ENCODE measurements around the gene AHRR.
"Not testable (repeated sequence)": the region's sequence is repeated elsewhere in the genome, so short reads cannot be mapped to it uniquely, and the experiment has no call there.

Gene AHRR

DNA sequence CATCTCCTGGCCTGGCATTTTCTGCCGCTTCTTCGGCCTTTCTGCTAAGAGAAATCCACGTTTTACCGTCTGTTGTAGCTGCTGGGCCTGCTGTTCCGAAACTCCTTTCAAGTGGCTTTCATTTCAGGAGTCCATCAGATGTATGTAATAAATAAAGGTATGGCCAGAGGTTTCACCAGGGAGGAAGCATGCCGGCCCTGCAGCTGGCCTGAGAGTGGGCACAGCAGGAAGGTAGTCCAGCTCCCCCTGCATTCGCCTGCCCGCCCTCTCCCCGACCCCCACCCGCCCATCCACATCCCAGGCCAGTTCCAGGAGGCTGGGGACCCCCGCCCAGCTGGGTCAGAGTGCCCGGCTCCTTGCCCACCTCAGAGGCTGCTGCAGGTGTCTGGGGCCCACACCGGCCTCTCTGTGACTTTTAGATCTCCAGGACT lies 75.0 kb downstream of the AHRR start:
- DNase-seq (ENCODE audit: low read depth), result no peak

DNA sequence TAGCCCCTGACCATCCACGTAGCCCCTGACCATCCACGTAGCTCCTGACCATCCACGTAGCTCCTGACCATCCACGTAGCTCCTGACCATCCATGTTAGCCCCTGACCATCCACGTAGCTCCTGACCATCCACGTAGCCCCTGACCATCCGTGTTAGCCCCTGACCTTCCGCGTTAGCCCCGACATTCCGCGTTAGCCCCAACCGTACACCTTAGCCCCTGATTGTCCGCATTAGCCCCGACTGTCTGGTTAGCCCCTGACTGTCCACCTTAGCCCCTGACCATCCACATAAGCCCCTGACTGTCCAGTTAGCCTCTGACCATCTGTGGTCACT lies 76.6 kb downstream of the AHRR start:
- not testable (repeated sequence) for DNase-seq (ENCODE audit: low read depth)

DNA sequence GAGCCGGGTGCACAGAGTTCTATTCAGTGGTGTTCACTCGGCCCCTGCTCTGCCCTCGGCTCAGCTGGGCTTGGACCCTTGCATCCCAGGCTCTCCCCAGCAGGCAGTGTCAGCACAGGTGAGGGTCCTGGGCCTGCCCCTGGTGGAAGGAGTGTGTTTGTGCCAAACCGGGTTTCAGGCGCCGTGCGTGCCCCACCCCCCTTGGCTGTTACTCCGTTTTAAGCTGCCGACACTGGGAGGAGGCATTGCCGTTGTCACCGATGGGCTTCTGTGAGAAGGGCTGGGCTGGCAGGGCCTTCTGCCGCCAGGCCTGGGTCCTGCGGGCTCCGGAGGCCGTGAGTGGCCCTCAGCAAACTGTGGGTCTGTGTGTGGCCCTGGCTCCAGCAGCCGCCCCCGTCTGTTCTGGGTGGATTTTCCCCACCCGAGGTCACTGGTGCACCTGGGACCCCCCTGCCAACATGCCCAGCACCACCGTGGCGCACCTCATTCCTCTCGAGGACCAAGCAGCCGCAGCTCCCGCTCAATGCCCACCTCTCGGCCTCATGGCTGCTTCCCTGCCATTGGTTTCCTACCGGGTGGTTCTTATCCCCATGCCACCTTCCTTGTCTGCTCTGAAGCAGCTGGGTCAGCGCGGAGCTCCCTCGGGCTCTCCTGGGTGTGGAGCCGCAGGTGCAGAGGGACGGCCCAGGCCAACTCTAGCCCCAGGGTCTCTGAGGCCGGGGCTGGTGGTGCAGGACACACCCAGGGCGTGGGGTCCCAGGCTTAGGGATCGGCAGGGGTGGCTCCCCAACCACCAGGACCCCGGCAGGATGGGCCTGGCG lies 77.2 kb downstream of the AHRR start:
- DNase-seq (ENCODE audit: low read depth), result no peak

DNA sequence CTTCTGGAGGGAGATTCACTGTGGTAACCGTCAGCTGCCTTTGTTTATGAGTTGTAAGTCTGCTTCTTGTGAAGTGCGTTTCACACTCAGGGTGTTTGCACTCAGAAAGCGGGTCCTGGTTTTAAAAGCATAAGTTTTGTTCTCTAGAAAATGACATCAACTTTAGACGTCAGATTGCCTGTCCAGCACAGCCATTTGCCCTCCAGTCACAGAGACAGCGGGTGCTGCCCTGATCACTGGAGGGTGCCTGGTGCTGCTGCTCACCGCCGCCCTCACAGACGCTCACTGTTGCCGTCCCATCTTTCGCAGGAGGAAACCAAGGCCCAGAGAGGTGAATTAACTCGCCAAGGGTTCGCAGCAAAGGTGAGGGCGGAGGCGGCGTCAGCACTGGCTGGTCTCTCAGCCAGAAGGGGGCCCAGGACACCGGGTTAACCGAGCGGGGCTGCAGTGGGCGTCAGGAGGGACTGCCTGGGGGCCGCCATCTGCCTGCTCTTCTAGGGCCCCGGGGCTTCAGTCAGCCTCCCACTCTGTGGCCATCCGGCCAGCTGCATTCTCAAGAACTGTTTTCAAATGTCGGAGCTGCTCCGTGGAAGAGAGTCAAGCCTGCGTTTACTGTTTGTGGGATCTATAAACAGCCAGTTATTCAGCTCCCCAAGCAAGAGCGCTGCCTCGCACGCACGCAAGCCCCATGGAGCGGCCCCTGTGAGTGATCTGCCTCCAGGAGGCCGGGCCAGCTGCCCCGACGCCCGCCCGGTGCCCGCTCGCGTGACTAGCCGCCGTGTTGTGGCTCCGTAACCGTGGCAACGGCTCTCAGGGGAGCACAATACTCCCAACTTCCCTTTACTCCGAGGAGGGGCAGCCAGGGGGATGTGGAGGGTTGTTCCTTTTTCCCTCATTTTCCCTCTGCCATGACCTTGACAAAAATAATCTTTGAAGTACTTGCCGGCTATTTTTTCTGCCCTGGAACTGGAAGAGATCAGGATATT lies 78.1 kb downstream of the AHRR start:
- DNase-seq (ENCODE audit: low read depth), result no peak

DNA sequence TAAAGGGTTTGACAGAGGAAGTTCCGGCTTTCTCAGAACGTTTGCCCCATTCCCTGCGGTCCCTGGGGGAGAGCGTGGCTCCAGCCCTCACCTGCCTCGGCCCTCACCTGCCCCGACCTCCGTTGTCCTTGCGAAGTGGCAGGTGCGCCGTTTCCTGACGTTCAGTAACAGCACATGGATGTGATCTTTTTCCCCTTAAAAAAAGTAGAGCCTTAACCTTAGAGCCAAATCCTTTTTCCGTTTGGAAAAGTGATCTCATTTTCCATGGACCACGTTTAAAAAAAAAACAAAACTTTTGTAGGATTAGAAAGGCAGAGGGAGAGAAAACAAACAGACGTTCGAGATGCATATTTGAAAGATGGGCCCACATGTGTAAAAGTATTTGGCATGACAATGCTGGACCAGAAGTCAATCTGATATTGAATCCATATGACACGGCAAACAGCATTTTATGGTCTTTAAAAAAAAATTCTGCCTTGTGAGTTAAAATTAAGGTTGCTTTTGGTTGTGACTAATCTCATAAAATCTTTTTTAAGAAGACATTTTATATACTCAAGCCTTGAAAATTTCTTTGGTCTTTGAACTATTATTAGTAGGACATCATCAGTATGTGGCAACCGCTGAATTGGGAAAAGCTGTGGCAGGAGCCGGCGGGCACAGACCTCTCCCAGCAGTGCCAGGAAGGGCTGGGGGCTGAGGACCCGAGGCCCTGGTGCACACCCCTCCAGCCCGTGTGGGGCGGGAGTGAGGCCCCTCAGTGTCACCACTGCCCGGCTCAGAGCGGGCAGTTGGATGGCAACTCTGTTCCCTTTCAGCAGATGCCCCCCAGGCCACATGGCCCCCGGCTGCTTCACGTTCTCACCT lies 79.0 kb downstream of the AHRR start:
- no peak for DNase-seq (ENCODE audit: low read depth)

DNA sequence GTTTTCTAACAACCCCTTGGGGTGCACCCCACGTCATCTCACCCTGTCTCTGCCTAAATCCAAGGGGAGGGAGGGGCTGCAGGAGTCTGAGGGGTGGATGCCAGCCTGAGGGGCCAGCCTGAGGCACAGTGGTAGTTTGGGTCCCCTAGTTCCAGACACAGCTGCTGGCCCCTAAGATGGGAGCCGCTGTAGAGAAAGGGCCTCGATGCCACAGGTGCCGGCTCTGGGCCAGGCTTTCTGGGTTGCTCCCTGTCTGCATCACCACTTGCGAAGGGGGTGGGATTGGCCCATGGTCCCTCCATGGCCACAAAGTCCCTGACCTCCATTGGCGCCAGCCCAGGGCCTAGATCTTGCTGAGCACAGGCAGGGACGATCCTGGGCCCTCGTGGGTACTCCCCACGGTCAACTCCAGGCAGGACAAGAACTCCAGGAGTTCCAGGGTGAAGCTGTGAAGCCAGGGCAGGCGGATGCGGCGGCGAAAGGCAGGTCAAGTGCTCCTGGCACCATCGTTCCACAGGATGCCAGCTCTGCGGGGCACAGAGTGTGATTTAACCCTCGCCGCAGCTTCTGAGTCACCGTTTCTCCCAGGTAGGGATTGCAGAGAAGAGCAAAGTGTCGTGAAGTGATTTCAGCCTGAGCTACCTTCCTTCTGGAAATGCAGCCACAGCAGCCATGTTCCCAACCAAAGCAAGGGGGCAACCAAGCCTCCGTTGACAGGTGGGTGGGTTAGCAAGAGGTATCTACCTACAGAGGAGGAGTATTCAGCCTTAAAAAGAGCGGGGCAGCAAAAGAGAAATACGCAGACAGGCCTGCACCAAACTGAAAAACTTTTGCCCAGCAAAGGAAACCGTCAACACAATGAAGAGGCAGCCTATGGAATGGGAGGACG lies 79.9 kb downstream of the AHRR start:
- no peak for DNase-seq (ENCODE audit: low read depth)

DNA sequence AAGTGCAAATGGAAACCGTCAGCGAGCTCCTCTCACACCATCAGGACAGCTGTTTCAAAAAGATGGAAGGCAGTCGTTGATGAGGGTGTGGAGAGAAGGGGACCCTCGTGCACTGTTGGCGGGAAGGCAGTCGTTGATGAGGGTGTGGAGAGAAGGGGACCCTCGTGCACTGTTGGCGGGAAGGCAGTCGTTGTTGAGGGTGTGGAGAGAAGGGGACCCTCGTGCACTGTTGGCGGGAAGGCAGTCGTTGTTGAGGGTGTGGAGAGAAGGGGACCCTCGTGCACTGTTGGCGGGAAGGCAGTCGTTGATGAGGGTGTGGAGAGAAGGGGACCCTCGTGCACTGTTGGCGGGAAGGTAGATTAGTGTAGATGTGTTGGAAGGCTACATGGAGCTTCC lies 80.7 kb downstream of the AHRR start:
- not testable (repeated sequence) for DNase-seq (ENCODE audit: low read depth)

DNA sequence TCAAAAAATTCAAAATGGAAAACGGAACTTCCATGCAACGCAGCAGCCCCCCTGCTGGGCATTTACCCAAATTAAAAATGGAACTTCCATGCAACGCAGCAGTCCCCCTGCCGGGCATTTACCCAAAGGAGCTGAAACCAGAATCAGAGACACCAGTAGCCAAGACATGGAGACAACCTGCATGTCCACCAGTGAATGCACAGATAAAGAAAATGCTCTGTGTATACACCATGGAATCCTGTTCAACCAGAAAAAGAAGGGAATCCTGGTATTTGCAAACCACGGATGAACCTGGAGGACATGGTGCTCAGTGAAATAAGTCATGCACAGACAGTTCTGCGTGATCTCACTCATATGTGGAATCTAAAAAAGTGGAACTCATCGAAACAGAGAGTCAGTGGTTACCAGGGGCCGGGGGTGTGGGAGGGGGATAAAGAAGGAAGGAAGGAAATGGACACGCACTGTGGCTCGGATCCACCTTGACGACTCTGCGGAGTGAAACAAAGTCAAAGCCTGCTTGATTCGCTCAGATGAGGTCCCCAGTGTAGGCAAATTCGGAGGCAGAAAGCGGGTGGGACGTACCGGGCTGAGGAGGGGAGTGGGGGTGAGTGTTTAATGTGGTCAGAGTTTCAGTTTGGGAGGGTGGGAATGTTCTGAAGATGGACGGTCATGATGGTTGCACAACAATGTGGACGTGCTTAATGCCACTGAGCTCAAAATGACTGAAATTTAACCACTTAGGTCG lies 81.3 kb downstream of the AHRR start:
- DNase-seq (ENCODE audit: low read depth), result no peak

DNA sequence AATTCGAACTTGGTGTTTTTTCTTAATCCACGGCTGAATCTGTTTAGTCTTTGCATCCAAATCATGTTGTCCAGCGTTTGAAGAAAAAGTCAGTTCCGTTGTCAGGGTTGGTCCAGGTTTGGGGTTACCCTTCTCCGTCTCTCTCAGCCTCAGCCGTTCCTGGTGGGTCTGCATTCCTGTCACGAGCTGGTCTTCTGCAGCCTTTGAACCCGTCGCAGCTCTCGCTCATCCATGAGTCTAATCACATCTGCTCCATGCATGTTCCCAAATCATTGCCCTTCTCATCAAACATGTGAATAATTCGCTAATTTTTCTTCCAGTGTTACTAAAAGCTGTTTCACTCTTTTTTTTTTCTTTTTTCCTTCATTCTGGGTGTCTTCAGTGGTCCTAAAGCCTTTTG lies 82.5 kb downstream of the AHRR start:
- DNase-seq (ENCODE audit: low read depth), result no peak

DNA sequence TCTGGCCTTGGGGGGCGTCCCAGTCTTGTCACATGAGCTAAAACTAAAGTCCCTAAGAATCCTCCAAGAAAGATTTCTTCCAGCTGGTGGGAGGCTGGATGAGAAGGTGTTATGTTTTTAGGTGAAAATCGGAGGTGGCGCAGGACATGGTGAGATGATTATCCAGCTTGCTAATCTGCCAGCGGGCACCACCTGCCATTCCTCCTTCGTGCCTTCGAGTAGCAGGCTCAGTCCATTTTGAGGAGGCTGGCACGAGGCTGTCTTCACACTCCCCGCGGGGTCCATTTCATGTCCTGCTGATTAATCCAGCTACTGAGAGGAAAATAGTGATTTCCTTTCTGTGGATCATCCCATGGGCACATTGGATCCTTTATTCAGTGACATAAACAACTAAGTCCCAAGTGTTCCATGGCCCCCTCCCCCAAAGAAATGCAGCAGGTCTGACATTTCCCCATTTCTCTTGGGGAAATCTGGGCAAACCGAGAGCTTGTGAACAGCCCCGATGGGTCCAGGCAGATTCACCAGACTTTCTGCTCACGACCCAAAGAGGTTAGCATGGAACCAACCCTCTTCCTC lies 83.2 kb downstream of the AHRR start:
- no peak for DNase-seq (ENCODE audit: low read depth)

DNA sequence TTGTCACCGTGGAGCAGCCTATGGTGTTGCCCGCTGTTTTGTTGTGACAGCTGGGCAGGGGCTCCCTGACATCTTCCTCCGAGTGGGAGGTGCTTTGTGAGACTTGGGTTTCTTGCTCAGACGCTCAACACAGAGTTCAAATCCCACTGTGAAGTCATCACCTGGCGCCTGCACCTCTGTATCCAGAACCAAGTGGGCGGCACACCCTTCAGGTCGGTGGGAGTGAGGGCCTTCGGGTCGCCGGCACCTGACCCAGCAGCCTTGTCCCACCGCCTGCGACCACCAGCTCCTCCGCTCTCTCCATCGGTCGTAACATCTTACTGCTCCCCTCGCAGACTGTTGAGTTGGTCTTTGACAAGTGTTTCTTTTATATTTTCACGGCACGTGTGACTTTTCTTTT lies 83.9 kb downstream of the AHRR start:
- no peak for DNase-seq (ENCODE audit: low read depth)

DNA sequence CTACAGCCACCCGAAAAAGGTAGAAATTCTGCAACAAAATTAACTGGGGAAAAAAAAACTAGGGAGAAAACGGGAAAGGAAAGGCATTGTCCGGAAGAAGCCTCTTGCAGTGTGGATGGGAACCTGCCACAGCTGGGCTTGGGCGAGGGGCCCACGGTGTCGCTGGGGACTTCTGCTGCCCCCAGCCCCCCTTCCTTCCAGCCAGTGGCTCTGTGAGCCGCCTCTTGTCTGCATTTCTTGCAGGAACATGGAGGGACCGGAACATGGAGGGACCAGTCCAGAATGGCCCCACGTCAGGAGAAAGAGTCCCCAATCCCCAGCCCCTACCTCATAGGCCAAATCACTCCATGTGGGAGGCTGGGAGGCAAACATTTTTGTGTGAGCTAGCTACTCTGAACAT lies 84.5 kb downstream of the AHRR start:
- no peak for DNase-seq (ENCODE audit: low read depth)

DNA sequence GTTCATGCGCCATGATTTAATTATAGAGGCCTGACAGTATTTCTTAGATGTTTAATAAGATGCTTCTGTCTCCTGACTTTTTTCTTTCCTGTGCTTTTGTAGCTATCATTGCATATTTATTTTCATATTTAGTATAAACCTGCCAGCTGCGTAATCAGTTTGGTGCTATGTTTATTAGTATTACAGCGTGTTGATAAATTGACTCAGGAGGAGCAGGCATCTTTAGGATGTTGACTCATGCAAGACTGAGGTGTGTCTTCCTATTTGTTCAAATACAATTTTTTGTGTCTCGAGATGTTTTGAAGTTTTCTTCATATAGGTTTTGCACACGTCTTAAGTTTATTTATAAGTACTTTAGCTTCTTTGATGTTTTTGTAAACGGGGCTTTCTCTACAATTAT lies 85.5 kb downstream of the AHRR start:
- no peak for DNase-seq (ENCODE audit: low read depth)

DNA sequence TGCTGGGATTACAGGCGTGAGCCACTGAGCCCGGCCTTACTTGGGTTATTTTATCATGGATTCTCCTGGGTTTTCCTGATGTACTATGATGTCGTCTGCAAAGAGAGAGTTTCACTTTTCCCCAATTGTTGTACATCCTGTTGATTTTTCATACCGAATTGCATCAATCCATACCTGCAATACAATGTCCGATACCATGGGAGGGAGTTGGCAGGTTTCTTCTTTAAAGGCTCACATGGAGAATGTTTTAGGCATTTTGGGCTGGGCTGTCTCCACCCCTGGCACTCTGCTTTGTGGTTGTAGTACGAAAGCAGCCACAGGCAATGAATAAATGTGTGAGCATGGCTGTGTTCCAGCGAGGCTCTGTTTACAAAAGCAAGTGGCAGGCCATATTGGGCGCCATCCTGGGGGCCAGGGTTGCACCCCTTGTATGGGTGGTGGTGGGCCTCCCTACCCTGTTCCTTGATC lies 86.3 kb downstream of the AHRR start:
- DNase-seq (ENCODE audit: low read depth), result no peak

DNA sequence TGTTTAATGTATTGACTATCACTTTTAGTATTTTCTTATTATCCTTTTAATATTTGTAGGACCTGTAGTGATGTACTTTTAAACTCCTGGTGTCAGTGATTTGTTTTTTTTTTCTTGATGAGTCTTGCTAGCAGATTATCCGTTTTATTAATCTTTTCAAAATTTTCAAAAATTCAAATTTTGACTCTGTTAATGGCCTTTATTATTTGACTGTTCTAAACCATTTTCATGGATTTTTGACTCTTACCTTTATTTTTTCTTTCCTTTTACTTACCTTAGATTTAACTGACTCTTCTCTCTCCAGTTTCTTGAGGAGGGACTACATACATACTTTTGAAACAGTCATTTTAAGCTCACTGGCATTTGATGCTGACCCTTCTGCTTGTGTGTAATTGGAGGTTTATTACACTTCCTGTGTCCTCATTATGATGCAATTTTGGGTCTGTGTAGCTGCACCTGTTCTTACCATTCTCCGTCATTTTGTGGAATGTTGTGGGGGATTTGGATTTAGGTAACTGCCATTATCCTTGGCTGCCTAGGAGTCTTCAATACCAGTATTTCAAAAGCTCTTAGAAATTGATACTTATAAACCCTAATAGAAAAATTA lies 89.5 kb downstream of the AHRR start:
- no peak for DNase-seq (ENCODE audit: low read depth)

DNA sequence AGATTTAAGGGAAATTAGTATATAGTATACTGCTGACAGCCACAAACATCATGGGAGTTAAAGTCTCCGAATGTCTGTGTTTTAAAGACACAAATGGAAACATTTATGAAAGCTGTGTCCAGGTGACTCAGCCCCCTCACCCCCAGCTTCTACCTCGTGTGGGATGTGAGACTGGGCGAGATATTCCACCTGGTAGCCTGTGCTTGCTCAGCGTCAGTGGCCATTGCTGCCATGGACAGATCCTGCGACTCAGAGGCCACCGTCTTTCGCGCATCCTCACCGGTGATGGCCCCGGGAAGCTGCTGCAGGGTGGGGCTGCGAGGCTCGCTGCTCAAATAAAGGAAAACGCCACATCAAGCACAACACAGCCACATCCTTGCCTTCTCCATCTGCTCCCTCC lies 90.2 kb downstream of the AHRR start:
- DNase-seq (ENCODE audit: low read depth), result no peak

DNA sequence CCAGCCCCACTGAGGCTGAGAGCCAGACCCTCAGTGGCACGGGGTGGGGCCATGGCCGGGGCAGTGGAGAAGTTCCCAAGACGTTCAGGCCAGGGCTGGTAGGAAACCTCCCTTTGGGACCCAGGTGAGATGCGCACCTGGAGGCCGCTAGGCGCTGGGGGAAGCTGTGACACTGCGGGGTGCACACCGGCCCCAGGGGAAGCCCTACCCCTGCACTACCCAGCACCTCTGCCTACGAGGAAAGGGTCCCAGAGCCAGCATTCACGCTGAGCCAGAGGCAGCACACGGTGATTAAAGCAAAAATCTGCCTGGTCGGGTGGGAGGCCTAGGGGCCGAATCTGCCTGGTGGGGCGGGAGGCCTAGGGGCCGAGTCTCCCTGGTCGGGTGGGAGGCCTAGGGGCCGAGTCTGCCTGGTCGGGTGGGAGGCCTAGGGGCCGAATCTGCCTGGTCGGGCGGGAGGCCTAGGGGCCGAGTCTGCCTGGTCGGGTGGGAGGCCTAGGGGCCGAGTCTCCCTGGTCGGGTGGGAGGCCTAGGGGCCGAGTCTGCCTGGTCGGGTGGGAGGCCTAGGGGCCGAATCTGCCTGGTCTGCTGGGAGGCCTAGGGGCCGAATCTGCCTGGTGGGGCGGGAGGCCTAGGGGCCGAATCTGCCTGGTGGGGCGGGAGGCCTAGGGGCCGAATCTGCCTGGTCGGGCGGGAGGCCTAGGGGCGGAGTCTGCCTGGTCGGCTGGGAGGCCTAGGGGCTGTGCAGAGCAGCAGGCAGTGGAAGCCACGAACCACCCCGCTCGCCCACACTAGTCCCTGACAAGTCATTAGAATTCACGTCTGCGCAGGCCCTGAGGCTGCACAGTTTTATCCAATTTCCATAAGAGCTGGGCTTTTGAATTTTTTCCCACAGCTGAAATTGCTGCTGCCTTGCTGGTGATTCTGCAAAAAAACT lies 93.7 kb downstream of the AHRR start:
- not testable (repeated sequence) for DNase-seq (ENCODE audit: low read depth)

DNA sequence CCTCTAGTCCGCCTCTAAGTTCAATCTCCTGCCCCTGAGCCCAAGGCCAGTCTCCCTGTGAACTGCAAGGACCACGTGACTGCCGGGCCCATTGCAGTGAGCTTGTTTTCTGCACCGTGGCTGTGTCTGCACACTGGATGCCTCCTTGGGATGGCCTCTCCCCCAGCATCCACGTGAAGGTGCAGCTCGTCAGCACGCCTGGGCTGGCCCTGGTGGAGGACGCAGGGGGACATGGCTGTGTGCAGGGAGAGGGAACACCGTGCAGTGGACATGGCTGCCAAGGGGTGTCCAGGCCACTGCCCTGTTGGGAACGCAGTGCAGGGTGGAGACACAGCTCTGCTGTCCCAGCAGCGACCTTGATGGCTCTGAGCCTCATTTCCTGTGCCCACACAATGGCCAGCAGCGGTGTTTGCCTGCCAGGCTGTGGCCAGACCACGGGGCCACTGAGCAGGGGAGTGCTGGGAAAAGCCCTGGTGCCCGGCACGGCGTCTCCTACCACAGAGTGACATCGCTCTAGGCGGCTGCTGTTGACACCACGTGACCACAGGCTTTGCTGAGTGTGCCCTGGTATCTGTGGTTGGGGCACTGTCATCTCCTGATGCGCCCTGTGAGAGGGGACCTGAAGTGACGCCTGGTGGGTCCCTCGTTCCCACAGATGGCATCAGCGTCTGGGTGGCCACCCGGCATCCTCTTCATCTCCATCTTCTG lies 94.6 kb downstream of the AHRR start:
- DNase-seq (ENCODE audit: low read depth), result no peak
